Measurements from ENCODE around the gene VAMP4.
"Not testable (repeated sequence)": the region's sequence is repeated elsewhere in the genome, so short reads cannot be mapped to it uniquely, and the experiment has no call there.

VAMP4 gene

DNA sequence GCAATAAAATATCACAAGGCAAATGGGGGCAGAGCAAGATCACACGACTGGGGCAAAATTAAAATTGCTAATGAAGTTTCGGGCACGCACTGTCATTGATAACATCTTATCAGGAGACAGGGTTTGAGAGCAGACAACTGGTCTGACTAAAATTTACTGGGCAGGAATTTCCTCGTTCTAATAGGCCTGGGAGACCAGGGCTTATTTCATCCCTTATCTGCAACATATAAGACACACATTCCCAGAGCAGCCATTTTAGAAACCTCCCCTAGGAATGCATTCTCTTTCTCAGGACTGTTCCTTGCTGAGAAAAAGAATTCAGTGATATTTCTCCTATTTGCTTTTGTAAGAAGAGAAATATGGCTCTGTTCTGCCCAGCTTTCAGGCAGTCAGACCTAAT is 18.7 kb downstream of the VAMP4 start:
- H3K9ac ChIP-seq (ENCODE audit: low read length); H3K27ac ChIP-seq (ENCODE audit: low read length); H3K9me3 ChIP-seq (ENCODE audit: control insufficient read depth, low read depth, low read length); H3K4me3 ChIP-seq (ENCODE audit: low read length); H3K27me3 ChIP-seq (ENCODE audit: control insufficient read depth, insufficient read depth, low read length); H3K36me3 ChIP-seq (ENCODE audit: control insufficient read depth, low read depth, low read length); H3K4me1 ChIP-seq (ENCODE audit: control insufficient read depth, low read depth, low read length): not testable (repeated sequence)

DNA sequence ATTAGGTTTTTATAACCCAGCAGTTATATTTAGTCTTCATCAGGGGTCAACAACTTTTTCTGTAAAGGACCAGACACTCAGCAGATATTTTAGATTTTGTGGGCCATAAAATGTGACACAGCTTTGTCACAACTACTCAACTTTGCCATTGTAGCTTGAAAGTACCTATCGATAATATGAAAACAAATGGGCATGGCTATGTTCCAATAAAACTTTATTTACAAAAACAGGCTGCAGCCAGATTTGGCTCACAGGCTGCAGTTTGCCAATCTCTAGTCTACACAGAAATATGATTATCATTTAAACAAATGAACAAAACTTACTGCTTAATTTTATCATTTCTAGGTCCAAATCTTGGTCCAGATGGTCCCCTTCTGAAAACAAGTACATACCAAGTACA is 23.0 kb downstream of the VAMP4 start:
- no peak overlapping the region for H3K27ac ChIP-seq (ENCODE audit: low read length)
- no peaks in the 10 kb centered on the region for H3K36me3 ChIP-seq (ENCODE audit: control insufficient read depth, low read depth, low read length)
- H3K4me1 ChIP-seq (ENCODE audit: control insufficient read depth, low read depth, low read length) = no peaks in the 10 kb centered on the region
- no peaks in the 10 kb centered on the region for H3K27me3 ChIP-seq (ENCODE audit: control insufficient read depth, insufficient read depth, low read length)
- no peak overlapping the region for H3K4me3 ChIP-seq (ENCODE audit: low read length)
- no peak overlapping the region for H3K9ac ChIP-seq (ENCODE audit: low read length)
- no peaks in the 10 kb centered on the region for H3K9me3 ChIP-seq (ENCODE audit: control insufficient read depth, low read depth, low read length)

DNA sequence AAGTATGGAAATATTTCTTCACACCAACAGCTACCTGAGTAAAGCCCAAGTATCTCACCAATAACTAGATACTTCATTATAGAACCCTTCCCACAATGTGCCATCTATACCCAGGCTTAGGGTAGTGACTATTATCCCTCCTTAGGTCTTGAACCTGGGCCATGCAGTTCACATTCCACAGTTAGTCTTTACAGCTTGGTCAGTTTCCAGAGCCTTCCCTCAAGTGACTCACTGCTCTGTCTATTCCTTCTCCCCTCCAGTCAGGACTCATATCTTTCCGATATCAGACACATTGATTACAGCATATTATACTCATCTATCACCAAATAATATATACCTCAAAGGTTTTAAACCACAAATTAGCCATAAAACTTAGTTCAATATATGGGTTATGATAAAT is 23.6 kb downstream of the VAMP4 start:
- H3K9me3 ChIP-seq (ENCODE audit: control insufficient read depth, low read depth, low read length) = no peaks in the 10 kb centered on the region
- H3K36me3 ChIP-seq (ENCODE audit: control insufficient read depth, low read depth, low read length) = no peaks in the 10 kb centered on the region
- no peaks in the 10 kb centered on the region for H3K4me1 ChIP-seq (ENCODE audit: control insufficient read depth, low read depth, low read length)
- no peaks in the 10 kb centered on the region for H3K27me3 ChIP-seq (ENCODE audit: control insufficient read depth, insufficient read depth, low read length)
- no peak overlapping the region for H3K27ac ChIP-seq (ENCODE audit: low read length)
- H3K9ac ChIP-seq (ENCODE audit: low read length) = no peak overlapping the region
- no peak overlapping the region for H3K4me3 ChIP-seq (ENCODE audit: low read length)

DNA sequence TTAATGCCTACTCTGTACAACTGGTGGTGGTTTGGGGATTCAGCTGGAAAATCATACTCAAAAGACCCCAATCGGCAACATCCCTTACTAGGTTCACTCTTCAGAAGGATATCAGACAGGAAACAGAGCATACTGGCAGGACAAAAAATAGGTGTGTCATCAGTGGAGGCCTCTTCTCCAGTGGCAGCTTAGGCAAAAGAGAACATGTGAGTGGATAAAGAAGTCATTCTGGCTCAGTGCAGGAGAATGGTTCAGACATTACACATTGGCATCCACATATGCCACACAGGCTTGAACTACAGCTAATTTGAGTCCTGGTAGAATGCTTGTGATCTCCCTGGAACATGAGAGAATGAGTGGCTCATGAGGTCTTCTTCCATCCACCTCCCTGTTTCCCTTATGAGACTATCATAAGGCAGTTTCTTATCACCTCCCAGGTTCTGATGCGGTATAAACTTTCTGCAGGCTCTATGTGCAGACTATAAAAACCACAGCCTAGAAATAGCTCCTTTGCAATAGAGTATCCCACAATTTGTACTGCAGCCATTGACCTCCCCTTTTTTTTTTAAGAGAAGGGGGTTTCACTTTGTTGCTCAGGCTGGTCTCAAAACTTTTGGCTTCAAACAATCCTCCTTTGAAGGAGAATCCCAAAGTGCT is 24.7 kb downstream of the VAMP4 start:
- Histone ChIP-seq H3K9me3 (ENCODE audit: control insufficient read depth, low read depth, low read length) (no peaks in the 10 kb centered on the region), H3K27ac (ENCODE audit: low read length) (no peak overlapping the region), H3K4me3 (ENCODE audit: low read length) (no peak overlapping the region), H3K4me1 (ENCODE audit: control insufficient read depth, low read depth, low read length) (no peaks in the 10 kb centered on the region), H3K9ac (ENCODE audit: low read length) (no peak overlapping the region), H3K36me3 (ENCODE audit: control insufficient read depth, low read depth, low read length) (no peaks in the 10 kb centered on the region), H3K27me3 (ENCODE audit: control insufficient read depth, insufficient read depth, low read length) (no peaks in the 10 kb centered on the region)

DNA sequence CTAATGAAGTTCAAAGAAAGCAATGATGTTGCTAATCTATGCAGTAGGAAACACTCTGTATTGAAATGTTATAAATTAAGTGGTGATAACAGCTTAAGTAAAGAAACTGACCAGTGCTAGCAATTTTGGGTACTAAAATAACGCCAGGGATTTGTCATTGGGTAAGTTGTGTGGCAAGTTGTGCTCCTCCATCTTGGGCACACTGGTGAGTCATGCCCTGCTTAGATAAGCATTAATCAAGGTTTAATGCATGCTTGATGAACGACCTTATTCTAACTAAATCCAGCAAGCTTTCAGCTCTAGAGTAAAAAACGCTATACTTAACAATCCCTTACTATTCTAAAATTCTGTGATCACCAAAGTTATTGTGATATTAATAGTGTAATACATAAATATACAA is 25.2 kb downstream of the VAMP4 start:
- Histone ChIP-seq H3K9ac (ENCODE audit: low read length) (no peak overlapping the region), H3K4me3 (ENCODE audit: low read length) (no peak overlapping the region), H3K27ac (ENCODE audit: low read length) (no peak overlapping the region), H3K36me3 (ENCODE audit: control insufficient read depth, low read depth, low read length) (no peaks in the 10 kb centered on the region), H3K9me3 (ENCODE audit: control insufficient read depth, low read depth, low read length) (no peaks in the 10 kb centered on the region), H3K4me1 (ENCODE audit: control insufficient read depth, low read depth, low read length) (no peaks in the 10 kb centered on the region), H3K27me3 (ENCODE audit: control insufficient read depth, insufficient read depth, low read length) (no peaks in the 10 kb centered on the region)

DNA sequence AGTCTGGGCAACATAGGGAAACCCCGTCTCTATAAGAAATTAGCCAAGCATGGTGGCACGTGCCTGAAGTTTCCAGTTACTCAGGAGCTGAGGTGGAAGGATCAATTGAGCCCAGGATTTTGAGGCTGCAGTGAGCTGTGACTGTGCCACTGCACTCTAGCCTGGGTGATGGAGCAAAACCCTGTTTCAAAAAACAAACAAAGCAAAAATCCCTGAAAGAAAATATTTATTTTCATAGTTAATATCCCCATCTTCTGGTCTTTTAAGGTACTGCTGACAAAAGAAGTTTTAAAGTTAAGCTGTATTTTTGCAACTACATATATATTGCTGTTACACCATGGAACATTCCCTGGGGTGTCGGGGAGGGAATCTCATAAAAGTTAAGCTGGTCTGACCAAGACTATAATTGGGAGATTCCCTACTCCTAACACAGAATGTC is 26.0 kb downstream of the VAMP4 start:
- Histone ChIP-seq H3K36me3 (ENCODE audit: control insufficient read depth, low read depth, low read length) (no peaks in the 10 kb centered on the region), H3K4me3 (ENCODE audit: low read length) (no peak overlapping the region), H3K27ac (ENCODE audit: low read length) (no peak overlapping the region), H3K27me3 (ENCODE audit: control insufficient read depth, insufficient read depth, low read length) (no peaks in the 10 kb centered on the region), H3K9me3 (ENCODE audit: control insufficient read depth, low read depth, low read length) (no peaks in the 10 kb centered on the region), H3K4me1 (ENCODE audit: control insufficient read depth, low read depth, low read length) (no peaks in the 10 kb centered on the region), H3K9ac (ENCODE audit: low read length) (no peak overlapping the region)

DNA sequence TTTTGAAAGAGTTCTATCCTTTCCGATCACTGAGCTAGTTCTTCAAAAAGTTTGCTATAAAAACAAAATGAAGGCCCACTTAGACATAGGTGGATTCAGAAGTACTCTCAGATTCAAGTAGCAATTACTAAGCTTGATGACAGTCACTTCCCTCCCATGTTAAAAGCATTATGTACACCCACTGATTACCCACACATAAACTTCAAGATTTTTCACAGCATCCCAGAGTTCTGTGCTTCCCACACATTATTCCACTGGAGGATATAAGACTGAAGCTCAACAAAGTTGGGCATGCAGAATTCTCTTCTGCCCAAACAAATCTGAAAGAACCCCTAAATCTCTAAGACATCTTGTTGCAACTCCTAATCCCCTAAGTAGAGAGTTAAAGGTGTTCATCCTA is 29.5 kb downstream of the VAMP4 start:
- Histone ChIP-seq H3K4me3 (ENCODE audit: low read length) (no peak overlapping the region), H3K9me3 (ENCODE audit: control insufficient read depth, low read depth, low read length) (no peaks in the 10 kb centered on the region), H3K9ac (ENCODE audit: low read length) (no peak overlapping the region), H3K27ac (ENCODE audit: low read length) (no peak overlapping the region), H3K4me1 (ENCODE audit: control insufficient read depth, low read depth, low read length) (no peaks in the 10 kb centered on the region), H3K27me3 (ENCODE audit: control insufficient read depth, insufficient read depth, low read length) (no peaks in the 10 kb centered on the region), H3K36me3 (ENCODE audit: control insufficient read depth, low read depth, low read length) (no peaks in the 10 kb centered on the region)

DNA sequence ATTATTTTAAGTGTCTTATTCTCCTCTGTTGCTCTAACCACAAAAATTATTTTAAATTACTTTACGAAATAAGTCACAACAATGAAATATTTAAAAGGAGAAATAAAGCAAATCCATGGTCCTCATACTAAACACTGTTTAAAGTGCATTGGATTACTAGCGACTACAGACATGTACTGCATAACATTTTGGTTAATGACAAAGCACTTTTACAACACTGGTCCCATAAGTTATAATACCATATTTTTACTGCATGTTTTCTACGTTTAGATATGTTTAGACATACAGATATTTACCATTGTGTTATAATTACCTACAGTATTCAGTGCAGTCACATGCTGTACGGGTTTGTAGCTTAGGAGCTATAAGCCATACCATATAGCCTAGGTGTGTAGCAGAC is 30.2 kb downstream of the VAMP4 start:
- Histone ChIP-seq H3K27ac (ENCODE audit: low read length) (no peak overlapping the region), H3K4me1 (ENCODE audit: control insufficient read depth, low read depth, low read length) (no peaks in the 10 kb centered on the region), H3K9me3 (ENCODE audit: control insufficient read depth, low read depth, low read length) (no peaks in the 10 kb centered on the region), H3K4me3 (ENCODE audit: low read length) (no peak overlapping the region), H3K36me3 (ENCODE audit: control insufficient read depth, low read depth, low read length) (no peaks in the 10 kb centered on the region), H3K27me3 (ENCODE audit: control insufficient read depth, insufficient read depth, low read length) (no peaks in the 10 kb centered on the region), H3K9ac (ENCODE audit: low read length) (no peak overlapping the region)

DNA sequence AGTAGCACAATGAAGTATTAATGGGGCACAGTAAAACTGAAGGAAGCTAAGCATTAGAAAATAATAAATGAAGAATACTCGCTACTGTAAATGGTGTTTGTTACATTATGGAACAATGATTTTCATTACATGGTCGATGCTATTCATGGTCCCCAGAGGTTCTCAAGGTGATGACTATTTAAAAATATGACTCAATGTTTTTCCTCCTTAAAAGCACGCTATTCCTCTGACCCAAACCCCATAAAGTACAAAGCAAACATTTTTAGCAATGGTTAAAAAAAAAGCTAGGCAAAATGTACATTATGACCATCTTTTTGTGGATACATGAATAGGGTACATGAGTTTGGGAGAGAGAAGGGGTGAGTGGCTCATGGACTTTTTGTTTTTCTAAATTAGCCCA is 34.3 kb downstream of the VAMP4 start:
- no peaks in the 10 kb centered on the region for H3K9me3 ChIP-seq (ENCODE audit: control insufficient read depth, low read depth, low read length)

DNA sequence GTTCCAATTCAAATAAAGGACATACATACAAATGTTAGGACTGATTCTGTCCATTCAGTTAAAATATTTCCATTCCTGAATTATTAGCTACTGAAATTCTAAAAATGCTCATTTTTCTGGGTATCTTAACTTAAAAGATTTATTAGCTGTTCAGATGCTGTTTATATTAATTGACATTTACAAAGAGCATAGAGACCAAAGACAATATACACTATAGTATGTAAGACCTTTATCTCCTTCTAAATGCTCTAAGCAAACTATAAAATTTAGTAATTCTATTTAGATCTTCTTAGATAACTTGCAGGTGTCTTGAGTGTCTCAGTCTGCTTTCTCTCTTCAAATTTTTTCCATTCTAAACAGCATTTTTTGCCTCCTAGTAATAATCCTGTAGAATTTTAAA is 39.3 kb downstream of the VAMP4 start:
- H3K4me1 ChIP-seq (ENCODE audit: control insufficient read depth, low read depth, low read length) = no peaks in the 10 kb centered on the region

More for the DNA sequence above, 34.3 kb downstream of the VAMP4 start:
- no peaks in the 10 kb centered on the region for H3K27me3 ChIP-seq (ENCODE audit: control insufficient read depth, insufficient read depth, low read length)
- H3K9ac ChIP-seq (ENCODE audit: low read length) = no peak overlapping the region
- H3K36me3 ChIP-seq (ENCODE audit: control insufficient read depth, low read depth, low read length) = no peaks in the 10 kb centered on the region
- H3K4me3 ChIP-seq (ENCODE audit: low read length) = no peak overlapping the region
- H3K27ac ChIP-seq (ENCODE audit: low read length) = no peak overlapping the region
- no peaks in the 10 kb centered on the region for H3K4me1 ChIP-seq (ENCODE audit: control insufficient read depth, low read depth, low read length)

DNA sequence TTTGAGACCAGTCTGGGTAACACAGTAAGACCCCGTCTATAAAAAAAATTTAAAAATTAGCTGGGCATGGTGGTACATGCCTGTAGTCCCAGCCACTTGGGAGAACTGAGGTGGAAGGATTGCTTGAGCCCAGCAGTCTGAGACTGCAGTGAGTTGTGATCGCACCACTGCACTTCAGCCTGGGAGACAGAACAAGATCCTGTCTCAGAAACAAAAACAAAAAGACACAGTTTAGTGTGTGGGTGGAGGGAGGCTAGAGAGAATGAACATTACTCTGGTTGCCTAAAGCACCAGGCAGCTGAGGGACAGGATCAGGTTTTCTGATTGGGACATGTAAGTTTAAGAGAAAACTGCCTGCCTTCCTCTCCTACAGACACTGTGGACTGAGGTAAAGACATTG is 42.3 kb downstream of the VAMP4 start:
- no peak overlapping the region for H3K27ac ChIP-seq (ENCODE audit: low read length)
- H3K9ac ChIP-seq (ENCODE audit: low read length) = no peak overlapping the region
- H3K36me3 ChIP-seq (ENCODE audit: control insufficient read depth, low read depth, low read length) = no peaks in the 10 kb centered on the region
- H3K27me3 ChIP-seq (ENCODE audit: control insufficient read depth, insufficient read depth, low read length) = no peaks in the 10 kb centered on the region
- H3K9me3 ChIP-seq (ENCODE audit: control insufficient read depth, low read depth, low read length) = no peaks in the 10 kb centered on the region
- no peaks in the 10 kb centered on the region for H3K4me1 ChIP-seq (ENCODE audit: control insufficient read depth, low read depth, low read length)
- H3K4me3 ChIP-seq (ENCODE audit: low read length) = no peak overlapping the region

More for the DNA sequence above, 39.3 kb downstream of the VAMP4 start:
- Histone ChIP-seq H3K9ac (ENCODE audit: low read length) (no peak overlapping the region), H3K27ac (ENCODE audit: low read length) (no peak overlapping the region), H3K36me3 (ENCODE audit: control insufficient read depth, low read depth, low read length) (no peaks in the 10 kb centered on the region), H3K9me3 (ENCODE audit: control insufficient read depth, low read depth, low read length) (no peaks in the 10 kb centered on the region), H3K4me3 (ENCODE audit: low read length) (no peak overlapping the region), H3K27me3 (ENCODE audit: control insufficient read depth, insufficient read depth, low read length) (no peaks in the 10 kb centered on the region)

DNA sequence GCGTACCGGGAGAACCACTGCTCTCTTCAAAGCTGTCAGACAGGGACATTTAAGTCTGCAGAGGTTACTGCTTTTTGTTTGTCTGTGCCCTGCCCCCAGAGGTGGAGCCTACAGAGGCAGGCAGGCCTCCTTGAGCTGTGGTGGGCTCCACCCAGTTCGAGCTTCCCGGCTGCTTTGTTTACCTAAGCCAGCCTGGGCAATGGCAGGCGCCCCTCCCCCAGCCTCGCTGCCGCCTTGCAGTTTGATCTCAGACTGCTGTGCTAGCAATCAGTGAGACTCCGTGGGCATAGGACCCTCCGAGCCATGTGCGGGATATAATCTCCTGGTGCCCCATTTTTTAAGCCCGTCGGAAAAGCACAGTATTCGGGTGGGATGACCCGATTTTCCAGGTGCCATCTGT is 46.1 kb downstream of the VAMP4 start:
- H3K27me3 ChIP-seq (ENCODE audit: control insufficient read depth, insufficient read depth, low read length); H3K27ac ChIP-seq (ENCODE audit: low read length); H3K4me1 ChIP-seq (ENCODE audit: control insufficient read depth, low read depth, low read length); H3K4me3 ChIP-seq (ENCODE audit: low read length); H3K9ac ChIP-seq (ENCODE audit: low read length); H3K36me3 ChIP-seq (ENCODE audit: control insufficient read depth, low read depth, low read length); H3K9me3 ChIP-seq (ENCODE audit: control insufficient read depth, low read depth, low read length): not testable (repeated sequence)
